ENCODE results near the gene OR7C1. TPM values are rescaled to one million over a fixed set of nuclear protein-coding genes. Genes with fewer than 3 reads are reported as not detected.

The OR7C1 gene
- total RNA-seq, result 0.09 TPM in 1 of 2 replicates, not detected in the other

GRCh38 chr19:14835011-14835410 lies at the start of gene OR7C1, which contains the start of gene OR7A5:
Gene OR7C1, minus strand, starts transcription at chr19:14835185. Its CDS starts 35,049 bp downstream, at chr19:14800136.
Gene OR7A5, minus strand, starts transcription at chr19:14835185. Its CDS starts 6,944 bp downstream, at chr19:14828241.

DNA sequence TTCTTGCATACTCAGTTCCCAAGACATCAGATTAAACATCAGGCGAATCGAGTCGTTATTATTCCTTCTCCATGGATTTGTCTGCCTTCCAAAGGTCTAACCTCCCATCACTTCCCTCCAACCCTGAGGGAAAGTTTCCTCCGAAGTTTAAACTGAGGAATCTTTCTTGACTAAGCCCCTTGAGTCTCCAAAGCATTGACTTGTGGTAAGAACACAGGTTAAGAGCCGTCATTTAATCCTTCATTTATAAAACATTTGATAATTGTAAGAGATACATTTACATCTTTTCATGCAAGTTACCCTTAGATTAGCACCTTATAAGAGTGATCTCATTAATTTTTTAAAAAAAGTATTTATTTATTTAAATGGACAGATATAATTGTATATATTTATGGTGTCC lies 13.8 kb upstream of the OR7C1 start, which contains the start of gene OR7A10:
OR7A10 (minus strand) TSS at position 101 of the 400 bp plus-strand sequence. CDS start 7,045 bp downstream, outside the sequence.

DNA sequence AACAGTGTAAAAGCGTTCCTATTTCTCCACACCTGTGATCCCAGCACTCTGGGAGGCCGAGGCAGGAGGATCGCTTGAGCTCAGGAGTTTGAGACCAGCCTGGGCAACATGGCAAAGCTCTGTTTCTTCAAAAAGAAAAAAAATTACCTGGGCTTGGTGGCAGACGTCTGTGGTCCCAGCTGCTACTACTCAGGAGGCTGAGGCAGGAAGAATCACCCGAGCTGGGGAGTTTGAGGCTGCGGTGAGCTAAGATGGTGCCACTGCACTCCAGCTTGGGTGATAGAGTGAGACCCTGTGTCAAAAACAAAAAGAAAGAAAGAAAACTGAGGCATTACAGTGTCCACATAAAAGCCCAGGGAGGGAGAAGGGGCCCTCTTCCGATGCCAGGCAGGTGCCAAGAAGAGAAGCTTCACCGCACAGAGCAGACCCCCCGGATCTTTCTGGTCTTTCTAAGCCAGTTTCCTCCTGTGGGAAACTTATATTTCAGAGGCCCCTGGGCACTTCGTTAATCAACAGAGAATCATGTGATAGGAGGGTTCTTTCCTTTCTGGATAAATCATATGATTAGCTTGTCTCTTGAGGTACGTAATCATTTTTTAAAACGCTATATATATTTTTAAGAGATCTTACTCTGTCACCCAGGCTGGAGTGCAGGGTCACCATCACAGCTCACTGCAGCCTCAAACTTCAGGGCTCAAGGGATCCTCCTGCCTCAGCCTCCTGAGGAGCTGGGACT lies 56.7 kb downstream of the OR7C1 start, which contains the start of gene ADGRE2:
ADGRE2 (minus strand) TSS at position 451 of the 736 bp plus-strand sequence. CDS start 1,804 bp downstream, outside the sequence.

Other genes starting within 250 kb of the OR7C1 start
- gene ADGRE3, start 160.3 kb downstream of the OR7C1 start, total RNA-seq, result not detected in 2 replicates
- 3.7 and 6.9 TPM in 2 replicates for gene ZNF333, start 145.1 kb downstream of the OR7C1 start, total RNA-seq
- gene ADGRE2, start 56.6 kb downstream of the OR7C1 start, total RNA-seq, result 3.5 and 6.3 TPM in 2 replicates
- gene OR7A5, start within 50 bp of the OR7C1 start, total RNA-seq, result not detected in 2 replicates
- gene OR7A10, start 13.7 kb upstream of the OR7C1 start, total RNA-seq, result not detected in 2 replicates
- not detected in 2 replicates for gene OR7A17, start 50.9 kb upstream of the OR7C1 start, total RNA-seq
- gene OR7C2, start 106.3 kb upstream of the OR7C1 start, total RNA-seq, result not detected in 2 replicates
- not detected in 2 replicates for gene SLC1A6, start 144.7 kb upstream of the OR7C1 start, total RNA-seq
- gene CASP14, start 214.3 kb upstream of the OR7C1 start, total RNA-seq, result 0.07 TPM in 1 of 2 replicates, not detected in the other
- gene OR1I1, start 247.0 kb upstream of the OR7C1 start, total RNA-seq, result not detected in 2 replicates

All from airway epithelial cell (primary cell).